ENCODE results near the gene ZNF215.

ZNF215 gene

GRCh38 chr11:6889835-6890234 lies 36.4 kb upstream of the ZNF215 start:
- H3K9ac ChIP-seq, result no peak overlapping the region
- no peaks in the 10 kb centered on the region for H3K9me3 ChIP-seq (ENCODE audit: control insufficient read depth, low read length)
- no peaks in the 10 kb centered on the region for H3K27me3 ChIP-seq (ENCODE audit: control insufficient read depth, insufficient read depth, low read length)
- no peaks in the 10 kb centered on the region for H3K36me3 ChIP-seq (ENCODE audit: control insufficient read depth, insufficient read depth, low read length)
- H3K4me3 ChIP-seq (ENCODE audit: low read depth, low read length), result no peak overlapping the region
- no peak overlapping the region for H2AFZ ChIP-seq
- H3K4me2 ChIP-seq (ENCODE audit: low read length), result no peak overlapping the region
- no peaks in the 10 kb centered on the region for H3K79me2 ChIP-seq
- H3K27ac ChIP-seq, result no peak overlapping the region
- no peaks in the 10 kb centered on the region for H3K4me1 ChIP-seq
- TF ChIP-seq CTCF (IDR thresholded peaks at IDR 0.05), result no peak

- Histone ChIP-seq H3K27ac (no peak within 1 kb of the TSS), H3K27me3 (ENCODE audit: control insufficient read depth, insufficient read depth, low read length) (no peaks in the 10 kb centered on the region), H3K4me3 (ENCODE audit: low read depth, low read length) (no peak within 1 kb of the TSS), H3K9ac (no peak within 1 kb of the TSS), H3K4me2 (ENCODE audit: low read length) (no peak within 1 kb of the TSS), H3K9me3 (ENCODE audit: control insufficient read depth, low read length) (no peaks in the 10 kb centered on the region), H2AFZ (no peak within 1 kb of the TSS), H3K36me3 (ENCODE audit: control insufficient read depth, insufficient read depth, low read length) (no peaks in the 10 kb centered on the region), H3K79me2 (no peaks in the 10 kb centered on the region), H3K4me1 (no peaks in the 10 kb centered on the region)
- no peak for TF ChIP-seq CTCF (IDR thresholded peaks at IDR 0.05)
Observed at GRCh38 chr11:6892400-6892799, 33.8 kb upstream of the ZNF215 start, which contains the start of gene OR2D2. Gene OR2D2, minus strand, starts transcription at chr11:6892500. Its CDS starts 0 bp downstream, at chr11:6892500.

- Histone ChIP-seq H3K27me3 (ENCODE audit: control insufficient read depth, insufficient read depth, low read length) (no peaks in the 10 kb centered on the region), H3K9me3 (ENCODE audit: control insufficient read depth, low read length) (no peaks in the 10 kb centered on the region), H3K4me2 (ENCODE audit: low read length) (no peak overlapping the region), H3K4me1 (no peaks in the 10 kb centered on the region), H3K79me2 (no peaks in the 10 kb centered on the region), H3K4me3 (ENCODE audit: low read depth, low read length) (no peak overlapping the region), H2AFZ (no peak overlapping the region), H3K36me3 (ENCODE audit: control insufficient read depth, insufficient read depth, low read length) (no peaks in the 10 kb centered on the region), H3K9ac (no peak overlapping the region), H3K27ac (no peak overlapping the region)
- no peak for TF ChIP-seq CTCF (IDR thresholded peaks at IDR 0.05)
Observed at GRCh38 chr11:6894097-6894496, 32.1 kb upstream of the ZNF215 start.

- Histone ChIP-seq H3K79me2 (no peaks in the 10 kb centered on the region), H3K4me3 (ENCODE audit: low read depth, low read length) (no peak overlapping the region), H3K36me3 (ENCODE audit: control insufficient read depth, insufficient read depth, low read length) (no peaks in the 10 kb centered on the region), H3K4me1 (no peaks in the 10 kb centered on the region), H3K9ac (no peak overlapping the region), H3K4me2 (ENCODE audit: low read length) (no peak overlapping the region), H3K9me3 (ENCODE audit: control insufficient read depth, low read length) (no peaks in the 10 kb centered on the region), H2AFZ (no peak overlapping the region), H3K27me3 (ENCODE audit: control insufficient read depth, insufficient read depth, low read length) (no peaks in the 10 kb centered on the region), H3K27ac (no peak overlapping the region)
- TF ChIP-seq CTCF (IDR thresholded peaks at IDR 0.05), result no peak
Observed at GRCh38 chr11:6895010-6895409, 31.2 kb upstream of the ZNF215 start.

- TF ChIP-seq CTCF (IDR thresholded peaks at IDR 0.05), result no peak
- H3K4me2 ChIP-seq (ENCODE audit: low read length), result no peak overlapping the region
- no peak overlapping the region for H3K4me3 ChIP-seq (ENCODE audit: low read depth, low read length)
- no peaks in the 10 kb centered on the region for H3K79me2 ChIP-seq
- H3K27ac ChIP-seq, result no peak overlapping the region
- H3K36me3 ChIP-seq (ENCODE audit: control insufficient read depth, insufficient read depth, low read length), result no peaks in the 10 kb centered on the region
- no peaks in the 10 kb centered on the region for H3K4me1 ChIP-seq
- no peak overlapping the region for H2AFZ ChIP-seq
- no peaks in the 10 kb centered on the region for H3K27me3 ChIP-seq (ENCODE audit: control insufficient read depth, insufficient read depth, low read length)
- H3K9me3 ChIP-seq (ENCODE audit: control insufficient read depth, low read length), result no peaks in the 10 kb centered on the region
- no peak overlapping the region for H3K9ac ChIP-seq
Observed at GRCh38 chr11:6898911-6899310, 27.3 kb upstream of the ZNF215 start.
